ENCODE results near the gene SIX5.

Gene SIX5

GRCh38 chr19:45792470-45793177, 23.6 kb upstream of the SIX5 start, which contains the start of gene DMWD:
Gene DMWD (minus strand): TSS chr19:45792845. CDS start chr19:45792756, 89 bp downstream.
- DNase-seq, result peak; percentile 100

DNA sequence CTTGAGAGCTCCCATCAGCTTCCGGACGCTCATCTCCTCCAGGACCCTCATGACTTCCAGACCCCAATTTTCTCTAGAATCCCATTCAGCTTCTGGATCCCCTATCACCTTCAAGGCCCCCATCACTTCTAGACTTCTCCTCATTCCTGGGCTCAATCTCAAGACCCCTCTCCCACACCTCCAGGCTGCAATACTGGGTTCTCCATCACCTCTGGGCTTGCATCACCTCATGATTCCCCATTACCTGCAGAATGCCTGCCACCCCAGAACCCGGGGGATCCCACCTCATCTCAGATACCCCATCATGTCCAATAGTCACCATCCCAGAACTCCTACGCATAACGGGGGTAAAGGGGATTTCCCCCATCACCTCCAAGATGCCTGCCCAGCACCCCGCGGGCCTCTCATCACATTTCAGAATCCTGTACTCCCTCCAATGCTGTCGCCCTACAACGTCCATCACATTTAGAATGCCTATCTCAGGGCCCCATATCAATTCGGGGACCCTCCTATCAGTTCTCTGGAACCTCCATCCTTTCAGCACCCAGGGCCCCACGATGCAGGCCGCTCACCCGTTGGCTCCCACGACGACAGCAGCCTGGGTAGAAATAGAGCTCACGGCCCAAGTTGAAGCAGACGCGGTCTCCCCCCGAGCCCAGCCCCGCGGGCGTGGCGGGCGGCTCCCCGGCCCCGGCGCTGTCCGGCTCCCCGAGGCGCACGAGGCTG, 22.9 kb upstream of the SIX5 start:
- DNase-seq, result no peak

DNA sequence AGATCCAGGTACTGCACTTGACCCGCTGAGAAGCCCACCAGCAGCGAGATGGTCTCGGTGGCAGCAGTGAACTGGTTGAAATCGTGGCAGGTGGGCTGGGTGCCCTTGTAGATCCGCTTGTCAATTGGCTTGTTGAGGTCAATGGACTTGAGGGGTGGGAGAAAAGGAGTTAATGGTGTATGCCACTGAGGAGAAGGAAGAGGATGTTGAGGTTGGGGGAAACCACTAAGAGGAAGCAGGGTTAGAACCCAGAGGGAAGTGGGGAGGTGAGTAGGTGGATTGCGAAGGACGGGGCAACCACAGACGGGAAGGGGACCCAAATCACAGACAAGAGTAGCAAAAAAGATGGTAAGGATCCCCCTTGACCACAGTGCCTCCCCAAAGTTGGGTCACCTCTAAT, 21.9 kb upstream of the SIX5 start:
- DNase-seq, result no peak

GRCh38 chr19:45789035-45789786, 20.2 kb upstream of the SIX5 start:
- no peak for DNase-seq

DNA sequence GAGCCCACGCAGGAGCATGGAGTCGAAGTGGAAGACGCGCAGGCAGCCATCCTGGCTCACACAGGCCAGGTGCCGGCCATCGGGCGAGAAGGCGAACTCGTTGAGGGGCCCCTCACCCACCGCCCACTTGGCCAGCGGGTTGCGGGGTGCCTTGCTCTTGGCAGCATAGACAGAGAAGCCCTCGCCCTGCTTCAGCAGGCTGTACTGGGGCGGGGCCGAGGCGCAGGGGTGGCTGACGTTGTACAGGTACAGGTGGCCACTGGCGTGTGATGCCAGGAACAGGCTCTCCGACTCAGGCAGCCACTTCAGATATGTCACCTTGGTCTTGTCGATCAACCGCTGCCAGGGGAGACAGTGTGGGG, 17.5 kb upstream of the SIX5 start:
- DNase-seq, result no peak

GRCh38 chr19:45785781-45786532, 16.9 kb upstream of the SIX5 start:
- DNase-seq, result no peak

DNA sequence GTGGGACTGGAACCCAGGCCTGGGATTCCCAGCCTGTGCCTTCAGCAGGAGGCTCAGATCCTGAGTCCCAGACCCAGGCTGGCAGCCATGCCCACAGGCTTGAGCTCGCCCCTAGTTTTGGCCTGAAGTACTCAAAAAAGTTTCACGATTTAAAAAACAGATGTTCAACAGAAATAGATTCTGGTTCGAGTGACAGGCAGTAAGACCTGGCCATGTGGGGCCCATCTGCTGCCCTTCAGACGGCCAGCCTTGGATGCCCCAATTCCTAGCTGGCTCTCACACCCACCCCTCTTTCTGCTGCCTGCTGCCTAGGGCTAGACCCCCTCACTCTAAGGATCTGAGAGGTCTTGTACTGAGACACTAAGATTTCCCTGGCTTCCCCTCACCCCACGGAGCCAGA, 16.0 kb upstream of the SIX5 start:
- DNase-seq, result no peak

DNA sequence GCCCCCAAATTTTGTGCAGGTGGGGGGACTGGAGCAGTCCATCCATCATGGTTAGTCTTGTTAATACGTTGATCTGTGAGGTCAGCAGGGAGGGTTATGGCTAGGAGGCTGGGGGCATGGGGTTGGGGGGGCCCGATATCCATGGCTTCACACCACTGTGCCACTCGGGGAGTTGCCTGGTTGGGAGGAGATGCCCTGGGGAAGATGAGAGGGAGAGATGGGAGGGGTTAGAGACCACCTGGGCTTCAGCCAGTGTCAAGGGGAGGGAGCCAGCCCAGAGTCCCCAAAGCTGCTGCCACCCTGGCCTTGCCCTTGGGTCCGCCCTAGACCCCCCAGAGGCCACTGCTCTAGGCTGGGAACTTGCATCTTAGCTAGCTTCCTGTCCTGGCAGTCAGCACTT, 15.0 kb upstream of the SIX5 start:
- no peak for DNase-seq

DNA sequence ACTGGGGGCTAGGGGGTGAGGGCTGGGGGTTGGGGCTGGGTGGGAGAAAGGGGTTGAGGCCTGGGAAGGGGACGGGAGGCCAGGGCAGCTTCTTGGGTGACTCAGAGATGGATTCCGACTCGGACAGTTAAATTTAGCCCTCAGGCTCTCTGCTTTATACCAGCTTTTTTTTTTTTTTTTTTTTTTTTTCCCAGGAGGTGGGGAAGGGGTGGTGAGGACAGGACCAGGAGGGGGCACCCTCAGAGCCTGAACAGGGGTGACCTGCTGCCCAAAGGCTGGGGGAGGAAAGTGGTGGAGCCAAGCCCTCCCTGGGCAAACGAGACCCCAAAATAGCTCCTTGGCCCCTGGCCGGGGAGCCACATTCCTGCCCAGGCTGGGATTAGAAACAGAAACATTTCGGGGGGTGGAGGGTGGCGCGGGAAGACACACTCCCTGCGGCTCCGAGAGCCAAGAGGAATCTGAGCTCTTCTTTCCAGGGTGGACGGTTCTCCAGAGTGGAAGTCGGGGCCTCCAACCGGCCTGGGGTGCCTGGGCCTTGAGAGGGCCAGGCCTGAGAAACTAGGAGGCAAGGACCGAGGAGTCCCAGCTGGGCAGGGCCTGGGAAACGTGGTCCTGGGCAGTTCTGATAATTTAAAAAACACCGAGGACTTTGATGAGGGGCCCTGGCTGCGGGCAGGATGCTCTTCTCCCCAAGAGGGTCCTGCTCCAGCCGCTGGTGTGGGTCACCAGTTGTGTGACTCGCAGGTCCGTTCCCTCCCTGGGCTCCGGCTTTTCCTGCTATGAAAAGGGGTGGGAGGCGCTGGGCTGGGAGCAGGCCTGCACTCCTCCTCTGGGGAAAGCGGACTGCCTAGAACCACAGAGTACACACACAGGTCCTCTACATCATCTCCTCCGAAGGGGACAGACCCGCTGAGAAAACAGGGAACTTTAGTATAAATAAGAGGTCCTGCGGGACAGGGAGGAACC, 14.1 kb upstream of the SIX5 start:
- no peak for DNase-seq

GRCh38 chr19:45782162-45782691, 13.2 kb upstream of the SIX5 start, which contains the start of gene DMPK:
Gene DMPK (minus strand): TSS chr19:45782490. CDS start chr19:45782352, 138 bp downstream.
- no peak for DNase-seq

GRCh38 chr19:45781214-45782161, 12.4 kb upstream of the SIX5 start:
- no peak for DNase-seq

DNA sequence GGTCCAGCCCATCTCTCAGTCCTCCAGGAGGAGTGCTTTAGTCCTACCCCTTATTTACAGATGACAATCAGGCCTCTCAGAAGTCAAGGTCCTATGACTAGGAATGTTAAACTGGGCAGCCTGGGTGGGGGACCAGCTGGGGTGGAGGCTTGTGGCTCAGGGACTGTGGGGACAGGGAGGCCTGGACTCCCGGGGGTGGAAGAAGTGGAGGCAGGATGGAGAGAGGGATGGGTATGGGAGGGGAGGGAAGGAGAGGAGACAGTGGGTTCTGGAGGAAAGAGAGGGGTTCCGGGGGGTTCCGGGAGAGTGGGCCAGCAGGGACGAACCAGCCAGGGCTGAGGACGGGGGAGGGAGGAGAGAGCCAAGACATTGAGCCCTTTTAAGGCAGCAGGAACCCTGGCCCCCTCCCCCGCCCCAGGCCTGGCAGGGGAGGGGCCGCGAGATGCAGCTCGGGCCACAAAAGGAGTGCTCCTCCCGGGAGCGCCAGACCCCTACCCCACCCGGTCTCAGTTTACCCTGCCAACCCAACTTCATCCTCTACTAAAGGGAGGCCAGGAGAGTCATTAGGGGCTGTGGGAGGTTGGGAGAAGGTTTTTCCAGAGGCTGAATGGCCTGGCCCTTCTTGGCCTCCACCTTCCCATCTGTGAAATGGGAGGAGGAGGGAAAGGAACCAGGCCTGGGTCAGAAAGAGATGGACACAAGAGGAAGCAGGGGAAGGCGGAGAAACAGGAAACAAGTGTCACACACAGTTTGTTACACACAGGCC, 11.6 kb upstream of the SIX5 start:
- DNase-seq, result no peak

DNA sequence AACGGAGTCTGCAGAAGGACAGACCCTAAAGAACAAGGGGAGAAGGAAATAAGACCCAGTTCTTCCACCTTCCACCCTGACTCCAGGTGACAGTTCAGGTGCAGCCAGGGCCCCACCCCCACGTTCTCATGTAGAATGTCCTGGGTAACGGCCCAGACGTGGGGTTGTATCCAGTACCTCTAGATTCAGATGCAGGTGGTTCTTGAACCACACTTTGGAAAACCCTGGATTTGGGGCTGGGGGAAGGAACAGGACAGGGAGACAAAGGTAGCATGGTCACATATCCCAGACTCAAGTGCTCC, 11.0 kb upstream of the SIX5 start:
- DNase-seq, result no peak

DNA sequence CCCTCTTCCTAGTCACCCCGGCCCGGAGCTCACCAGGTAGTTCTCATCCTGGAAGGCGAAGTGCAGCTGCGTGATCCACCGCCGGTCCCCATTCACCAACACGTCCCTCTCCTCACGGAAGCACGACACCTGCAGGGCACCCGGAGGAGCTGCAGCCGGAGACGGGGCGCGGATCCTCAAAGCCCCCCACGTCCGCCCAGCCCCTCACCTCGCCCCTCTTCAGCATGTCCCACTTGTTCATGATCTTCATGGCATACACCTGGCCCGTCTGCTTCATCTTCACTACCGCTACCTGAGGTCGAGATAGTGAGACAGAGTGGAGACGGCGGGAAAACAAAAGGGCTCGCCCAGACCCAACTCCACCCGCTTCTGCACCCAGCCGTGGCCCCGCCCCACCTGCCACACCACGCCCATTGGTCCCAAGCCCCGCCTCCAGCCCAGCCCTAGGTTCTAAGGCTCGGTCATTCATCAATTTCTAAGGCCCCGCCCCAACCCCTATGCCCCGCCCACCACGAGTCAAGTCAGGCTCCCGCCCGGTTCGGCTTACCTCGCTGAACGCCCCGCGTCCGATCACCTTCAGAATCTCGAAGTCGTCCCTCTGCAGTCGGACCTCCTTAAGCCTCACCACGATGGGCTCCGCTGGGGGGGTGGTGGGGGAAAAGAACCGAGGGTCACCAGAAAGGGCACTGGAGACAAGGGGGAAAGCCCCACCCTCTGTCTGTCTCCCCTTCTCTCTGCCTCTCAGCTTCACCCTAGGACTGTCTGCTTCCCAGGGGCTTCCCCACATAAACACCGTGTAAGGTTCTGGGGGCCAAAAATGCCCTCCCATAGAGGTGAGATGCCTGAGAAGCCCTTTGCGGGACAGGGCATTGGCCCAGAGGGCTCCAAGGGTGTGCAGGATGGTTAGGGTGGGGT, 10.4 kb upstream of the SIX5 start:
- peak; percentile 95 for DNase-seq

GRCh38 chr19:45778010-45778661, 9.1 kb upstream of the SIX5 start:
- DNase-seq, result no peak

GRCh38 chr19:45777395-45777961, 8.4 kb upstream of the SIX5 start:
- no peak for DNase-seq

- DNase-seq, result no peak
Measured at GRCh38 chr19:45774765-45775164, 5.7 kb upstream of the SIX5 start.

DNA sequence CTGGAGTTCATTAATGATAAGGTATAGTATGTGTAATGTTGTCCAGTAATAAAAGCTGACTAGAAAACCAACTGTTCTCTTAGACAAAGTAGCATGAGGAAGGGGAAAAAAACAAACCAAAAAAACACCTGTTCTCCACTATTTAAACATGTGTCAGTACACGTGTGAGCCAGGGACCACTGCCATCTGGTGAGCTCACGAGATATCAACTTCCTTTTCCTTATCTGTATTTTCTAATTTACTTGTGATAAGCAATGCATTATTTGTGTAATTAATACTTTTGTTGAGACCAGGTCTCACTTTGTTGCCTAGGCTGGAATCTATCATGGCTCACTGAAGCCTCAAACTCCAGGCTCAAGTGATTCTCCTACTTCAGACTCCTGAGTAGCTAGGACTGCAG, 4.3 kb upstream of the SIX5 start:
- no peak for DNase-seq
